ENCODE results near the gene MMP26.
A peak's percentile ranks its signal among the peaks of the same experiment; 100 is the strongest.

MMP26 gene

DNA sequence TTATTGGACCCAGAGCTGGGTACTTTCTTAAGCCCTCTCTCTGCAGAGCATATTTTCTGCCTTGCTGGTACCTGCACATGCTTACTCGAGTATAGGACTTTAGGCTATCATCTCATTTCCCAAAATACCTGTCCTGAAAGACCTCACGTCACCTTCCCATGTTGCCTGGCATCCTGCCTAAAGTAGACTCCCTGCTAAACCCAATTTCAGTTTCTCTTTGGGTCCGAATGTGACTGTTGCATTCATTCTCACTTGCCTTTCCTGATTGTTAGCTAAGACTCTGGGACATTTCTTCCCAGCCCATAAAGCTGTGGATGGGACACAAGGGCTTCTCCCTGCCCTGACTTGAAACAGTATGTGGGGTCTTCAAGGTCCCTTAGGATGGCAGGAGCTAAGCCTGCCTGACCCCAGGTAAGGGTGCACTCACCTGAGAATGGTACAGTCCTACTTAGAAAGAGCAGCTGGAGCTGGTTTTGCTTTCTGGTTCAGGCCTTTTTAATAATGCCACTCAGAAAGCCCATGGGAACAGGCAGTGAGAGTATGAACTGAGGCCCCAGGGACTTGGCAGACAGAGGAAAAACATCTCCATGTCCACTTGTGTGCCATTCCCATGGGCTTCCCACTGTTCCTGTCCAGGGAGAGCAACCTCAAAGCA is 19.8 kb upstream of the MMP26 start:
- Histone ChIP-seq H3K79me2 (ENCODE audit: control insufficient read depth, insufficient read depth, low read length, poor library complexity) (no peaks in the 10 kb centered on the region), H3K27ac (ENCODE audit: low read depth, low read length) (no peak overlapping the region), H3K9ac (ENCODE audit: low read length) (no peak overlapping the region), H2AK5ac (ENCODE audit: low read length) (no peak overlapping the region), H3K36me3 (ENCODE audit: control insufficient read depth in 1 of 2, insufficient read depth in 2 of 2, low read length in 2 of 2) (no peaks in the 10 kb centered on the region), H3K4me3 (ENCODE audit: low read depth, low read length) (no peak overlapping the region), H3K4me2 (ENCODE audit: low read length) (no peak overlapping the region), H4K8ac (ENCODE audit: low read depth, low read length) (no peak overlapping the region), H4K12ac (ENCODE audit: low read depth, low read length) (no peak overlapping the region), H3K18ac (ENCODE audit: low read length) (no peak overlapping the region), H3K9me3 (ENCODE audit: insufficient read depth, low read depth, low read length) (no peaks in the 10 kb centered on the region), H2BK5ac (ENCODE audit: low read depth, low read length, poor library complexity) (no peak overlapping the region), H4K91ac (ENCODE audit: low read depth, low read length) (no peak overlapping the region), H3K14ac (ENCODE audit: low read length) (no peak overlapping the region), H3K79me1 (ENCODE audit: low read length) (no peaks in the 10 kb centered on the region), H2AFZ (ENCODE audit: insufficient read depth, low read length, poor library complexity) (no peak overlapping the region), H3K23ac (ENCODE audit: low read length) (no peak overlapping the region), H2BK12ac (ENCODE audit: low read length) (no peak overlapping the region), H2BK120ac (ENCODE audit: insufficient read depth, low read length, poor library complexity) (no peak overlapping the region), H3K4ac (ENCODE audit: low read depth, low read length) (no peak overlapping the region), H3K27me3 (ENCODE audit: insufficient read depth, low read length) (no peaks in the 10 kb centered on the region), H3K4me1 (ENCODE audit: control insufficient read depth in 1 of 2, insufficient read depth in 2 of 2, low read length in 2 of 2) (no peaks in the 10 kb centered on the region)
- DNase-seq, result peak in 1 of 2 donors; percentile 9
- no CpG with 5 or more reads among the region's 3 CpGs for WGBS (ENCODE audit: extremely low coverage, insufficient coverage, insufficient read length)

DNA sequence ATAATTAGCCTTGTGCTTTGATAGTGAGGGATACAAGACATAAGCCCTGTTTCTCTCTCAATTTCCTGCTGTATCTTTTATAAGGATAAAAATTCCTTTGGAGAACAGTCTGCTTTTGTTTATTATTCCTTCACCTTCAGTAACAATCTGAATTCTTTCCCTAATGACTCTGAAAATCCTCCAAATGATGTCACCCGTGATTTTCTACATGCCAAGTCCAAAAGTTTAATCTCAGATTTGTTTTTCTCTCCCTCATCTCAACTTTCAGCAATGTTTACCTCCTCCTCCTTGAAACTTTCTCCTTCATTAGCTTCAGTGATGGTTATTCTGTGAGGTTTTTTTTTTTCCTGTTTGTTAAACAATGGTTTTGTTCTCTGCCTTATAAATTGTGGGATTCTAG is 9.1 kb upstream of the MMP26 start:
- Histone ChIP-seq H3K79me1 (ENCODE audit: low read length) (no peaks in the 10 kb centered on the region), H4K12ac (ENCODE audit: low read depth, low read length) (no peak overlapping the region), H3K4me3 (ENCODE audit: low read depth, low read length) (no peak overlapping the region), H3K14ac (ENCODE audit: low read length) (no peak overlapping the region), H3K9me3 (ENCODE audit: insufficient read depth, low read depth, low read length) (no peaks in the 10 kb centered on the region), H2BK120ac (ENCODE audit: insufficient read depth, low read length, poor library complexity) (no peak overlapping the region), H2BK5ac (ENCODE audit: low read depth, low read length, poor library complexity) (no peak overlapping the region), H3K23ac (ENCODE audit: low read length) (no peak overlapping the region), H2AK5ac (ENCODE audit: low read length) (no peak overlapping the region), H2BK12ac (ENCODE audit: low read length) (no peak overlapping the region), H3K18ac (ENCODE audit: low read length) (no peak overlapping the region), H2AFZ (ENCODE audit: insufficient read depth, low read length, poor library complexity) (no peak overlapping the region), H3K27me3 (ENCODE audit: insufficient read depth, low read length) (no peaks in the 10 kb centered on the region), H3K36me3 (ENCODE audit: control insufficient read depth in 1 of 2, insufficient read depth in 2 of 2, low read length in 2 of 2) (no peaks in the 10 kb centered on the region), H4K8ac (ENCODE audit: low read depth, low read length) (no peak overlapping the region), H3K9ac (ENCODE audit: low read length) (no peak overlapping the region), H3K79me2 (ENCODE audit: control insufficient read depth, insufficient read depth, low read length, poor library complexity) (no peaks in the 10 kb centered on the region), H3K4me2 (ENCODE audit: low read length) (no peak overlapping the region), H3K4me1 (ENCODE audit: control insufficient read depth in 1 of 2, insufficient read depth in 2 of 2, low read length in 2 of 2) (no peaks in the 10 kb centered on the region), H4K91ac (ENCODE audit: low read depth, low read length) (no peak overlapping the region), H3K4ac (ENCODE audit: low read depth, low read length) (no peak overlapping the region), H3K27ac (ENCODE audit: low read depth, low read length) (no peak overlapping the region)
- WGBS (ENCODE audit: extremely low coverage, insufficient coverage, insufficient read length), result no CpG with 5 or more reads among the region's 1 CpG
- DNase-seq, result no peak

DNA sequence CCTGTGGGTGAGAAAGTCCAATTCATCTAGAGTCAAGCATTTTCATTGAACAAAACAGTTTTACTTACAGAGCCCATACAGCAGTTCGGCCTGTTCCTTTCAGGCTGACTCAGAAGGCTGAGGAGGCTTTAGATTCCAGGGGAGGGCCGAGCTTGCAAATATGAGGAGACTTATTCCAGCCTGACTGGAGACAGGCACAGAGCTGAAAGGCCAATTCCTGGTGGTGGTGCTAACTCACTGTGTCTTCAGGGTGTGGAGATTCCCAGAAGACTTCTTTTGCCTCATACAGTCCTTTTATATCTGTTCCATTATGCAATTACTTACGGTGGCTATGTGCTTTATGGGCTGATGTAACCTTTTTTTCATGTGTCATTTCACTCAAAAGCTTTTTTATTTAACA is 7.0 kb upstream of the MMP26 start, which contains the start of gene OR51E2:
OR51E2 (minus strand) TSS at position 269 of the 400 bp plus-strand sequence. CDS start 15,142 bp downstream, outside the sequence.
- Histone ChIP-seq H4K91ac (ENCODE audit: low read depth, low read length) (no peak within 1 kb of the TSS), H3K4ac (ENCODE audit: low read depth, low read length) (no peak within 1 kb of the TSS), H2BK5ac (ENCODE audit: low read depth, low read length, poor library complexity) (no peak within 1 kb of the TSS), H3K4me3 (ENCODE audit: low read depth, low read length) (no peak within 1 kb of the TSS), H3K4me2 (ENCODE audit: low read length) (no peak within 1 kb of the TSS), H4K12ac (ENCODE audit: low read depth, low read length) (no peak within 1 kb of the TSS), H3K27me3 (ENCODE audit: insufficient read depth, low read length) (no peaks in the 10 kb centered on the region), H3K9me3 (ENCODE audit: insufficient read depth, low read depth, low read length) (no peaks in the 10 kb centered on the region), H3K23ac (ENCODE audit: low read length) (no peak within 1 kb of the TSS), H3K18ac (ENCODE audit: low read length) (no peak within 1 kb of the TSS), H3K79me1 (ENCODE audit: low read length) (no peaks in the 10 kb centered on the region), H3K4me1 (ENCODE audit: control insufficient read depth in 1 of 2, insufficient read depth in 2 of 2, low read length in 2 of 2) (no peaks in the 10 kb centered on the region), H2BK12ac (ENCODE audit: low read length) (no peak within 1 kb of the TSS), H2BK120ac (ENCODE audit: insufficient read depth, low read length, poor library complexity) (no peak within 1 kb of the TSS), H3K14ac (ENCODE audit: low read length) (no peak within 1 kb of the TSS), H3K36me3 (ENCODE audit: control insufficient read depth in 1 of 2, insufficient read depth in 2 of 2, low read length in 2 of 2) (no peaks in the 10 kb centered on the region), H2AK5ac (ENCODE audit: low read length) (no peak within 1 kb of the TSS), H3K27ac (ENCODE audit: low read depth, low read length) (no peak within 1 kb of the TSS), H4K8ac (ENCODE audit: low read depth, low read length) (no peak within 1 kb of the TSS), H3K79me2 (ENCODE audit: control insufficient read depth, insufficient read depth, low read length, poor library complexity) (no peaks in the 10 kb centered on the region), H3K9ac (ENCODE audit: low read length) (no peak within 1 kb of the TSS), H2AFZ (ENCODE audit: insufficient read depth, low read length, poor library complexity) (no peak within 1 kb of the TSS)
- no CpG with 5 or more reads among the region's 3 CpGs for WGBS (ENCODE audit: extremely low coverage, insufficient coverage, insufficient read length)
- peak in 1 of 2 donors; percentile 2 for DNase-seq

- no peak overlapping the region for H3K4me2 ChIP-seq (ENCODE audit: low read length)
- H3K9me3 ChIP-seq (ENCODE audit: insufficient read depth, low read depth, low read length), result no peaks in the 10 kb centered on the region
- no peaks in the 10 kb centered on the region for H3K79me1 ChIP-seq (ENCODE audit: low read length)
- no peak overlapping the region for H3K27ac ChIP-seq (ENCODE audit: low read depth, low read length)
- H3K4me1 ChIP-seq (ENCODE audit: control insufficient read depth in 1 of 2, insufficient read depth in 2 of 2, low read length in 2 of 2), result no peaks in the 10 kb centered on the region
- H3K4ac ChIP-seq (ENCODE audit: low read depth, low read length), result no peak overlapping the region
- no peak overlapping the region for H2BK120ac ChIP-seq (ENCODE audit: insufficient read depth, low read length, poor library complexity)
- no peaks in the 10 kb centered on the region for H3K79me2 ChIP-seq (ENCODE audit: control insufficient read depth, insufficient read depth, low read length, poor library complexity)
- H2AK5ac ChIP-seq (ENCODE audit: low read length), result no peak overlapping the region
- H2BK12ac ChIP-seq (ENCODE audit: low read length), result no peak overlapping the region
- no peaks in the 10 kb centered on the region for H3K36me3 ChIP-seq (ENCODE audit: control insufficient read depth in 1 of 2, insufficient read depth in 2 of 2, low read length in 2 of 2)
- no peak overlapping the region for H3K18ac ChIP-seq (ENCODE audit: low read length)
- no peak overlapping the region for H3K23ac ChIP-seq (ENCODE audit: low read length)
- no peak for DNase-seq
- no peak overlapping the region for H3K14ac ChIP-seq (ENCODE audit: low read length)
- H2AFZ ChIP-seq (ENCODE audit: insufficient read depth, low read length, poor library complexity), result no peak overlapping the region
- H3K4me3 ChIP-seq (ENCODE audit: low read depth, low read length), result no peak overlapping the region
- no peaks in the 10 kb centered on the region for H3K27me3 ChIP-seq (ENCODE audit: insufficient read depth, low read length)
- no CpG with 5 or more reads among the region's 3 CpGs for WGBS (ENCODE audit: extremely low coverage, insufficient coverage, insufficient read length)
- no peak overlapping the region for H4K12ac ChIP-seq (ENCODE audit: low read depth, low read length)
- H4K91ac ChIP-seq (ENCODE audit: low read depth, low read length), result no peak overlapping the region
- H4K8ac ChIP-seq (ENCODE audit: low read depth, low read length), result no peak overlapping the region
- no peak overlapping the region for H3K9ac ChIP-seq (ENCODE audit: low read length)
- H2BK5ac ChIP-seq (ENCODE audit: low read depth, low read length, poor library complexity), result no peak overlapping the region
Measured at GRCh38 chr11:4699697-4700435, 4.7 kb upstream of the MMP26 start.
